Measurements from ENCODE around the gene PTTG1. TPM values are rescaled to one million over a fixed set of nuclear protein-coding genes. Genes with fewer than 3 reads are reported as not detected.

Gene PTTG1
- total RNA-seq, 4 donors from 2014 or later = 31.5 to 46.3 (median 43.0) TPM

DNA sequence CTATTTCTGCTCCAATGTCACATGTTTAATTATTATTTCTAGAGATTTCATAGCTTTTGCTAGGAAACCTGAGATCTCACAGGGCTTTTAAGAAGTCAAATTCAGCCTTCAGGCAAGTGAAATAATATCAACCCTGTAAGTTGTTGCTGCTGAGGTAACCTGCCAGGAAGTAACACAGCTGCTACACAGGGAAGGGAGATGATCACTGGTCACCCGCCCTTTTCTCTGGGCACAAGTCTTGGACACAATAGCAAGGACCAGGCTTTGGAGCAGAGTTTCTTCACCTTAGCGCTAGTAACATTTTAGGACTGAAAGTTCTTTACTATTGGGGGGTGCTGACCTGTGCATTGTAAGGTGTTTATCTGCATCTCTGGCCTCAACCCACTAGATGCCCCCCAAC is 50.1 kb downstream of the PTTG1 start:
- no peak for TF ChIP-seq POLR2A (IDR thresholded peaks at IDR 0.05)
- no peak for TF ChIP-seq CTCF (IDR thresholded peaks at IDR 0.05)
- no peak overlapping the region for H3K4me3 ChIP-seq (ENCODE audit: low read depth, poor library complexity, severe bottlenecking)
- DNase-seq (ENCODE audit: low spot score in 2 of 2) = no peak
- intact Hi-C loops (cut with DNase I; ENCODE audit: low total_unique reads) = no loop called here
- 75 to 78% methylated on average over 2 of the region's 2 CpGs for WGBS, 2 donors

GRCh38 chr5:160472482-160472881 is 50.8 kb downstream of the PTTG1 start:
- no peak for DNase-seq (ENCODE audit: low spot score in 2 of 2)
- no peak overlapping the region for H3K4me3 ChIP-seq (ENCODE audit: low read depth, poor library complexity, severe bottlenecking)
- TF ChIP-seq CTCF (IDR thresholded peaks at IDR 0.05) = no peak
- TF ChIP-seq POLR2A (IDR thresholded peaks at IDR 0.05) = no peak
- intact Hi-C loops (cut with DNase I; ENCODE audit: low total_unique reads) = no loop called here
- 90 to 94% methylated on average over 4 of the region's 4 CpGs for WGBS, 2 donors

GRCh38 chr5:160473681-160474080 is 52.0 kb downstream of the PTTG1 start:
- 92 to 94% methylated on average over 6 of the region's 6 CpGs for WGBS, 2 donors
- H3K4me3 ChIP-seq (ENCODE audit: low read depth, poor library complexity, severe bottlenecking) = no peak overlapping the region
- no peak for DNase-seq (ENCODE audit: low spot score in 2 of 2)
- intact Hi-C loops (cut with DNase I; ENCODE audit: low total_unique reads) = no loop called here
- TF ChIP-seq POLR2A (IDR thresholded peaks at IDR 0.05) (no peak), CTCF (IDR thresholded peaks at IDR 0.05) (no peak)

DNA sequence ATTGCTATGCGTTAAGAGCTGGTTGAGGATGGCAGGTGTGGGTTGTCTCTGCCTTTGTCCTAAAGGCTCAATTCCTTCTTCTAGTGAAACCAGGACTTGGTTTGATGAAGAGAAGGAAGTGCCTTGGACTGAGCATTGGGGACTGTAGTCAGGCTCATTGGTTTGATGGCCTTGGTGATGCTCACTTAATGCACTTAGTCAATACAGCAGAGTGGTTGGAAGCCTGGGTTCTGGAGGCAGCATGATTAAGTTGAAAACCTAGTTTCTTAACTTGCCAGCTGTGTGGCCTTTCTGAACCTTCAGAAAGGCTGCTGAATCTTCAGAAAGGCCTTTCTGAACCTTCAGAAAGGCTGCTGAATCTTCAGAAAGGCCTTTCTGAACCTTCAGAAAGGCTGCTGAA is 52.4 kb downstream of the PTTG1 start:
- whole genome bisulfite sequencing, 2 donors = 97 to 100% methylated on average over 1 of the region's 1 CpG
- no peak overlapping the region for H3K4me3 ChIP-seq (ENCODE audit: low read depth, poor library complexity, severe bottlenecking)
- TF ChIP-seq CTCF (IDR thresholded peaks at IDR 0.05) = no peak
- no peak for TF ChIP-seq POLR2A (IDR thresholded peaks at IDR 0.05)
- no peak for DNase-seq (ENCODE audit: low spot score in 2 of 2)
- intact Hi-C loops (cut with DNase I; ENCODE audit: low total_unique reads) = no loop called here

- TF ChIP-seq POLR2A (IDR thresholded peaks at IDR 0.05) = no peak
- TF ChIP-seq CTCF (IDR thresholded peaks at IDR 0.05) = no peak
- intact Hi-C loops (cut with DNase I; ENCODE audit: low total_unique reads) = no loop called here
- H3K4me3 ChIP-seq (ENCODE audit: low read depth, poor library complexity, severe bottlenecking) = no peak overlapping the region
- no peak for DNase-seq (ENCODE audit: low spot score in 2 of 2)
- 75 to 92% methylated on average over 7 of the region's 7 CpGs for WGBS, 2 donors
These were observed 54.3 kb downstream of the PTTG1 start for GRCh38 chr5:160475864-160476438.
